C4-2B (cell line): ENCODE measurements around the gene PKDCC.

Experiments
- ZFX ChIP-seq: fragments of 450-650 bp; IDR thresholded peaks from 2 replicates; pipeline ENCODE4 v1.6.1; 2017
- TF ChIP-seq, protein P1 (sequence below): fragments of 450-650 bp; conservative IDR thresholded peaks from 2 replicates; pipeline ENCODE4 v1.5.1; 2017; ENCODE audit warnings: mild to moderate bottlenecking

- TF ChIP-seq, protein P1, sequence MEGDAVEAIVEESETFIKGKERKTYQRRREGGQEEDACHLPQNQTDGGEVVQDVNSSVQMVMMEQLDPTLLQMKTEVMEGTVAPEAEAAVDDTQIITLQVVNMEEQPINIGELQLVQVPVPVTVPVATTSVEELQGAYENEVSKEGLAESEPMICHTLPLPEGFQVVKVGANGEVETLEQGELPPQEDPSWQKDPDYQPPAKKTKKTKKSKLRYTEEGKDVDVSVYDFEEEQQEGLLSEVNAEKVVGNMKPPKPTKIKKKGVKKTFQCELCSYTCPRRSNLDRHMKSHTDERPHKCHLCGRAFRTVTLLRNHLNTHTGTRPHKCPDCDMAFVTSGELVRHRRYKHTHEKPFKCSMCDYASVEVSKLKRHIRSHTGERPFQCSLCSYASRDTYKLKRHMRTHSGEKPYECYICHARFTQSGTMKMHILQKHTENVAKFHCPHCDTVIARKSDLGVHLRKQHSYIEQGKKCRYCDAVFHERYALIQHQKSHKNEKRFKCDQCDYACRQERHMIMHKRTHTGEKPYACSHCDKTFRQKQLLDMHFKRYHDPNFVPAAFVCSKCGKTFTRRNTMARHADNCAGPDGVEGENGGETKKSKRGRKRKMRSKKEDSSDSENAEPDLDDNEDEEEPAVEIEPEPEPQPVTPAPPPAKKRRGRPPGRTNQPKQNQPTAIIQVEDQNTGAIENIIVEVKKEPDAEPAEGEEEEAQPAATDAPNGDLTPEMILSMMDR: no peak
- TF ChIP-seq ZFX: no peak
Measured at GRCh38 chr2:42053482-42053790, 5.6 kb downstream of the PKDCC start.
